Astrocyte (in vitro differentiated cells and primary cell): Measurements from ENCODE around the gene TCP11.

Experiments
- CTCF ChIP-seq: IDR thresholded peaks from 2 replicates; pipeline ENCODE4 v1.5.1; 2011; ENCODE audit warnings: low read depth, mild to moderate bottlenecking, inconsistent platforms, low read length, moderate library complexity; ENCODE audit not compliant: insufficient read depth
- EZH2 ChIP-seq: IDR thresholded peaks from 2 replicates; pipeline ENCODE4 v1.6.1; 2012; ENCODE audit warnings: mild to moderate bottlenecking, low read length, inconsistent platforms; ENCODE audit not compliant: insufficient read depth

- TF ChIP-seq CTCF = no peak
- no peak for TF ChIP-seq EZH2
Observed at GRCh38 chr6:35147026-35147425, 5.9 kb upstream of the TCP11 start.
